D341Med (cell line): Measurements from ENCODE around the gene KCNK4.

Source experiments
- DNase-seq: peaks from one replicate; pipeline ENCODE4 v3.0.0; 2012; ENCODE audit warnings: low spot score

Gene KCNK4

GRCh38 chr11:64253481-64253880 is 37.6 kb upstream of the KCNK4 start:
- DNase-seq, result no peak

DNA sequence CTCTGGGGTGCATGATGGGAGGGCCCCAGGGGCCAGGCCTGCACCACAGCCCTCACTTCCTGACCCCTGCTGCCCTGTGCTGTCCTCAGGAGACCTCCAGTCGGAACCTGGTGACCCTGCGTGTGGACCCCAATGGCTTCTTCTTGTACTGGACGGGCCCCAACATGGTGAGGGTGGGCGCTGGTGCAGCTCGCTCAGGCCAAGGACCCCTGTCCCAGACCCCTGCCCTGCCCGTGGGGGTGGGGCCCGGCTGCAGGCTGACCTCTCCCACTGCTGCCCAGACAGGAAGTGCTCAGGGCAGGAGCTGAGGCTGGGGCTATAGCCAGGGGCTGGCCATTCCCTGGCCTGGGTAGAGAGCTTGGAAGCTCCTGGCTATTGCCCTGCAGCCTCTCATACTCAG is 36.8 kb upstream of the KCNK4 start:
- no peak for DNase-seq

DNA sequence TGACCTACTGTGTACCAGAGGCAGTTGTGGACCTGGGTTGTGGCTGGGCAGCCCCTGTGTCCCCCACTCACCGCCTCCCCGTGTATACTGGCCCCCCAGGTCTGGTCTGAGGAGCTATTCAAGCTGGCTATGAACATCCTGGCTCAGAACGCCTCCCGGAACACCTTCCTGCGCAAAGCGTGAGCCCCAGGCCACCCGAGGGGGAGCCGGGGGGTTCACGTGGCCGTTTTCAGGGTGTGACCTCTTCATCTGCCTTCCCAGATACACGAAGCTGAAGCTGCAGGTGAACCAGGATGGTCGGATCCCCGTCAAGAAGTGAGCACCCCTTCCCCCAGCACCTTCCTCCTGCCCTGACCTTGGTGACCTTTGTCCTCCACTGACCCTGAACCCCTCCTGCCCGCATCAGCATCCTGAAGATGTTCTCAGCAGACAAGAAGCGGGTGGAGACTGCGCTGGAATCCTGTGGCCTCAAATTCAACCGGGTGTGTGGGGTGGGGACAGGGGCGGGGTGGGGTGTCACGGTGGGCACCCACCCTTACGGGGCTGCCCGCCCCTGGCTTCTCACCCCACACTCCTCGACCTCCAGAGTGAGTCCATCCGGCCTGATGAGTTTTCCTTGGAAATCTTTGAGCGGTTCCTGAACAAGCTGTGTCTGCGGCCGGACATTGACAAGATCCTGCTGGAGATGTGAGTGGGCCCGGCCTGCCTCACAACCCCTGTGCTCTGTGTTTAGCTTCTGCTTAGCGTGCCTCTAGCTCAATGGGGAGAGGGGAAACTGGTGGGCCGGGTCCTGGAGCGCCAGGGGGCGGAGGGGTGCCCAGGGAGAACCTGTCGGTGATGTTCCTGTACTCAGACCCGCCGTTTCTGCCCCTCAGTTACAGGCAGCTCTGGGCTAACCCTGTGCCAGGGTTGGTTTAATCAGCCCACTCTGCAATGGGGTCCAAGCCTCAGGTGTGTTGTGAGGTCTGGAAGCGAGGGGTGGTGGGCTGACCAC is 35.7 kb upstream of the KCNK4 start:
- no peak for DNase-seq

- no peak for DNase-seq
These were observed 34.8 kb upstream of the KCNK4 start for GRCh38 chr11:64256300-64256699.

DNA sequence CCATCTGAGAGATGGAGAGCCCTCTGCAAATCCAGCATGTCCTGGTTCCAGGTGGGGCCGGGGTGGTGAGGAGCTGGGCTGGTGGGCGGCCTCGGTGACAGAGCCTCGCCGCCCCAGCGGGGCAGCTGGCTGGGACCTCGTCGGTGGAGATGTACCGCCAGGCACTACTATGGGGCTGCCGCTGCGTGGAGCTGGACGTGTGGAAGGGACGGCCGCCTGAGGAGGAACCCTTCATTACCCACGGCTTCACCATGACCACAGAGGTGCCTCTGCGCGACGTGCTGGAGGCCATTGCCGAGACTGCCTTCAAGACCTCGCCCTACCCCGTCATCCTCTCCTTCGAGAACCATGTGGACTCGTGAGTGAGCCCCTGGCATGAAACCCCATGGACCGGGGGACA is 32.7 kb upstream of the KCNK4 start:
- no peak for DNase-seq

DNA sequence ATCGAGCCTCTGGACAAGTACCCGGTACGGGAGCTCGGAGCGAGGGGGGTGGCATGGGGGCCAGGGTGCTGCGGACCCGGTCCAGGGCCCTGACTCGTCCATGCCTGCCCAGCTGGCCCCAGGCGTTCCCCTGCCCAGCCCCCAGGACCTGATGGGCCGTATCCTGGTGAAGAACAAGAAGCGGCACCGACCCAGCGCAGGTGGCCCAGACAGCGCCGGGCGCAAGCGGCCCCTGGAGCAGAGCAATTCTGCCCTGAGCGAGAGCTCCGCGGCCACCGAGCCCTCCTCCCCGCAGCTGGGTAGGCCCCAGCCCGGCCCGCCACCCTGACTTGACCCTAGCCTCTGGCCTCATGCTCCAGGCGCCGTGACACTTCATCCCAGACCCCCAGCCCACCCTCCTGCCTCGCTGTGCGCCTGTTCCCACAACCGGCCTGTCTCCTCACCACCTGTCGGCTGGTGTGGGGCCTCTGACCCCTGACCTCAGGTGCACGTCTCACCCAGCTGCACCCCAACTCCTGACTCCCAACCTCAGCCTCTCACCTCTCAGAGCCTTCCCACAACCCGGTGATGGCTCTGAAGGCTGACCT is 32.1 kb upstream of the KCNK4 start:
- DNase-seq, result no peak

GRCh38 chr11:64259533-64260067 is 31.5 kb upstream of the KCNK4 start:
- no peak for DNase-seq

DNA sequence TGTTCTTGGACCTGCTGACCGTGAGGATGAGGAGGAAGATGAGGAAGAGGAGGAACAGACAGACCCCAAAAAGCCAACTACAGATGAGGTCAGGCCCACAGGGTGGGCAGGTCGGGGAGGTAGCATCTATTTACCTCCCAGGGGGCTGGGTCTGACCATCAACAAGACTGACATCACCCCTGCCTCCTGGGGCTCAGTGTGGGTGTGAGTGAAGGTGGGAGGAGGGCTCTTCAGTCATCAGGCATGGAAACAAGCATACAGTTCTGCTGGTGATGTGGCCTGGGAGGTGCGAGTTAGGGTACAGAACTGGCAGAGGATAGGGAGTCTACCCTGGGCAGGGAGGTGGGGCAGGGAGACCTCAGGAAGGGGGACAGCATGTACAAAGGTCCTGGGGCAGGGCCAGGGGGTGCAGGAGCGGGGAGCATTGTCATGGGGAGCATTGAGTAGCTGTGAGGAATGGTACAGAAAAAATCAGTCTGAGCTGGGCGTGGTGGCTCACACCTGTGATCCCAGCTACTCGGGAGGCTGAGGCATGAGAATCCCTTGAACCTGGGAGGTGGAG is 30.9 kb upstream of the KCNK4 start:
- DNase-seq, result no peak

DNA sequence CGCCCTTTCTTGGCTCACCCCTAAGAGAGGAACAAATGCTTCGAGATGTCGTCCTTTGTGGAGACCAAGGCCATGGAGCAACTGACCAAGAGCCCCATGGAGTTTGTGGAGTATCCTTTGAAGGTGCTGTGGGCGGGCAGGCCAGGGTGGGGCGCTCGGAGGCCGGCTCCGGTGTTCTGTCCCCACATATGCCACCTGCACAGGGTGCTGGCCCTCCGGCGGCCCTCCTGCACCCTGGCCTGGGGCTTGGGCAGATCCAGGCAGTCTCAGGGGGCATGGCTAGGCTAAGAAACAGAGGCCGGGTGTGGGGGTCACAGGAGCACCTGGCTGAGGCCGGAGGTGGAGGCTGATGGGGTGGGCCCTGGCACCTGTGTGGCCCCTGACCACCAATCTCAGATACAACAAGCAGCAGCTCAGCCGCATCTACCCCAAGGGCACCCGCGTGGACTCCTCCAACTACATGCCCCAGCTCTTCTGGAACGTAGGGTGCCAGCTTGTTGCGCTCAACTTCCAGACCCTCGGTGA is 29.5 kb upstream of the KCNK4 start:
- DNase-seq, result no peak

DNA sequence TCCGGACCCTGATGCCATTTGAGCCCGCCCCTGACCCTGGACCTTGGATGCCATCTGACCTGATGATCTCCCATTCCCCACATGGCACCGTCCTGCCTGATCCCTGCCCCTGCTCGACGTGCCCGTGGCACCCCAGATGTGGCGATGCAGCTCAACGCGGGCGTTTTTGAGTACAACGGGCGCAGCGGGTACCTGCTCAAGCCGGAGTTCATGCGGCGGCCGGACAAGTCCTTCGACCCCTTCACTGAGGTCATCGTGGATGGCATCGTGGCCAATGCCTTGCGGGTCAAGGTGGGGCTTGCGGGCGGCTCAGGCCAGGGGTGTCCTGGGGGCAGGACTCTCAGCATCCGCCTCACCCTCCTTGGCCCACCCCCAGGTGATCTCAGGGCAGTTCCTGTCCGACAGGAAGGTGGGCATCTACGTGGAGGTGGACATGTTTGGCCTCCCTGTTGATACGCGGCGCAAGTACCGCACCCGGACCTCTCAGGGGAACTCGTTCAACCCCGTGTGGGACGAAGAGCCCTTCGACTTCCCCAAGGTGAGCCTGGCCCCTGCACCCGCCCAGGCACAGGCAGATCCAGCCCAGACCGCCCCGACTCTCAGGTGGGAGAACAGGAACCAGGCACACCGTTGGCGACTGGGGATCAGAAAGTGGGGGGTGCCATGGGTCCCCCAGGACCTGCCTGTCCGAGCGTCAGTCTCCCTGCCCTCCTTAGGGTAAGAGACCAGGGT is 28.7 kb upstream of the KCNK4 start:
- DNase-seq, result no peak

- DNase-seq, result no peak
These were observed 27.8 kb upstream of the KCNK4 start for GRCh38 chr11:64263021-64263946.

GRCh38 chr11:64263947-64264317 is 27.2 kb upstream of the KCNK4 start:
- DNase-seq, result no peak

DNA sequence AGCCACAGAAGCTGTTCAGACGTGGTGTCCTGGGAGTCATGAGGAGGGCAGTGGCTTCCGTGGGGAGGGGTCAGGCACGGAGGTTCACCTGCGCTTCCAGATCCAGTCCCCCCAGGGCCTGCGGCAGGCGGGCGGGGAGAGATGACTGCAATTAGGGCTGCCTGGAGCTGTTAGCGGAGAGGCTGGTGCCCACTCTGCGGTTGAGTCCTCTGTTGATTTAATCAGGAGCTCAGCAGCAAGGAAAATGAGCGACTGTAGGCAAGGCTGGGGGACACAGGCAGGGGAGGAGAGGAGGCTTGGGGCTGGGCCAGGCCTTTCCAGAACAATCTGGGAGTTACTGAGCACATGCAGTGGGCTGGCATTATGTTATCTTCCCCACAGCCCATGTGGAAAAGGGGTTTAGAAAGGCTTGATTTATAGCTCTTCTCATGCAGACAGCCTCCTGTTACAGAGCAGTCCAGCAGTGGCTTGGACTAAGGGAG is 26.7 kb upstream of the KCNK4 start:
- DNase-seq, result no peak

GRCh38 chr11:64265176-64266160 is 25.6 kb upstream of the KCNK4 start:
- no peak for DNase-seq

DNA sequence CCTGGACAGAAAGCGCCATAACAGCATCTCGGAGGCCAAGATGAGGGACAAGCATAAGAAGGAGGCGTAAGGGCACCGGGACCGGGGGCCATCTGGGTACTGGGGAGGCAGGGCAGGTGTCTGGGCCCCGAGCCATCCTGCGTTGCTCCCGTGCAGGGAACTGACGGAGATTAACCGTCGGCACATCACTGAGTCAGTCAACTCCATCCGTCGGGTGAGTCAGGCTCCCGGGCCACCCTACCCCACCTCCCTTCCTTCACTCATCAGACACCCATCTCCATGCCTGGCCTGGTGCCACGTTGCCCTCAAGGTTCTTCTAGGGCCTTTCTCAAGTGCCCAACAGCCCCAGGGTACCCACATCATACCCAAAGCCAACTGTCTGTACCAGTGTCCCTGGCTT is 24.8 kb upstream of the KCNK4 start:
- DNase-seq, result no peak

GRCh38 chr11:64267207-64267945 is 23.7 kb upstream of the KCNK4 start:
- DNase-seq, result no peak

DNA sequence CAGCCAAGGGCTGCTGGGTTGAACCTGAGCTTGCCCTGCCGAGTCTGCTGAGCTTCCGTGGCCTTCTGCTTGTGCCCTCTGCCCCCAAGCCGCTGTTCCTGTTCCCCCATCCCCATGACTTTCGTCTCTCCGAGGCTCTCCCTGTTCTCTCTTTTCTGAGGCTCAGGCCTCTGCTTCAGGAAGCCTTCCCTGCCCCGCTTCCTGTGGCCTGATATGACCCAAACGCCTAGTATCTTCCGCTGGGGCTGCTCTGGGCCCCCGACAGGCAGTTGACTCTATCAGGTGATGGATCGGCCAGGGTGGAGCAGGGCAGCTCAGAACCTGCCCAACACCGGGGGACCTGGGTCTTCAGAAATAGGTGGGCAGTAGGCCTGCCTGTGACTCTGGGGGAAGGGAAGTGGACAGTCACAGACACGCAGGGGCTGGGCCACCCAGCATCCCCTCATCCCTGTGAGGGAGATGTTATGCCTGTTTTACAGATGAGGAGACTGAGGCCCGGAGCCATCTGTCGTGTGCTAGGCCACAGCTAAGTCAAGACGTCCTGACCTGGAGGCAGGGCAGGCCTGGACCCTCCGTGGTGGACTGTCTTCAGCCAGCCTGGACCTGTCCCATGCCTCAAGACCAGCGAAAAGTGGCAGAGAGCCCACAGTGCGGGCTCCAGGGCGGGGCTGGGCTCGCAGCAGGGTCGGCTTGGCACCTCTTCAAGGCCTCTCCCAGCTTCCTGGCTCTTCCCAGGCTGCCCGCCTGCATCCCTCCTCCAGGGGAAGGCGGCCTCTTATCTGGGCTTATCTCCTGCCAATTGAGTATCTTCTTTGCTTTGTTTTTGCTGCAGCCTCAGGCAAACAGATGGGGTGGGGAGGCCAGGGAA is 22.8 kb upstream of the KCNK4 start:
- DNase-seq, result peak; percentile 63
